DOHH2 (cell line): ENCODE data around the gene GNAT3.

ENCODE experiments used
- H3F3A ChIP-seq: fragments of 200-600 bp; sonication (generic), shearing (Covaris generic); 2 replicates; pipeline ENCODE4 v1.6.0; 2016; ENCODE audit warnings: antibody characterized with exemption, mild to moderate bottlenecking; ENCODE audit not compliant: control insufficient read depth, insufficient read depth
- H3K27ac ChIP-seq: fragments of 200-600 bp; sonication (generic); 2 replicates; pipeline ENCODE4 v1.5.1; 2014; ENCODE audit warnings: low read depth, mild to moderate bottlenecking, low read length, moderate library complexity
- H3K27me3 ChIP-seq: fragments of 200-600 bp; sonication (generic); 2 replicates; pipeline ENCODE4 v1.6.1; 2014; ENCODE audit warnings: mild to moderate bottlenecking, low read length, mixed read lengths; ENCODE audit not compliant: control insufficient read depth
- H3K36me3 ChIP-seq: fragments of 200-600 bp; sonication (generic); 2 replicates; pipeline ENCODE4 v1.6.1; 2014; ENCODE audit warnings: mild to moderate bottlenecking, low read length, moderate library complexity, mixed read lengths; ENCODE audit not compliant: control insufficient read depth
- H3K4me1 ChIP-seq: fragments of 200-600 bp; sonication (generic); 2 replicates; pipeline ENCODE4 v1.6.1; 2014; ENCODE audit warnings: mild to moderate bottlenecking, low read length, mixed read lengths; ENCODE audit not compliant: control insufficient read depth
- H3K4me2 ChIP-seq: fragments of 200-600 bp; sonication (generic); 2 replicates; pipeline ENCODE4 v1.6.0; 2014; ENCODE audit warnings: mild to moderate bottlenecking, low read length, moderate library complexity
- H3K4me3 ChIP-seq: fragments of 200-600 bp; sonication (generic); 2 replicates; pipeline ENCODE4 v1.5.1; 2014; ENCODE audit warnings: mild to moderate bottlenecking, low read length, mixed read lengths
- H3K79me2 ChIP-seq: fragments of 200-600 bp; sonication (generic); 2 replicates; pipeline ENCODE4 v1.6.1; 2014; ENCODE audit warnings: mild to moderate bottlenecking, low read length, mixed read lengths; ENCODE audit not compliant: control insufficient read depth
- H3K9me2 ChIP-seq: fragments of 200-600 bp; sonication (generic); replicated peaks from 2 replicates; pipeline ENCODE4 v1.6.1; 2014; ENCODE audit warnings: mild to moderate bottlenecking, low read length, mixed read lengths; ENCODE audit not compliant: control insufficient read depth
- H3K9me3 ChIP-seq: fragments of 200-600 bp; sonication (generic); 2 replicates; pipeline ENCODE4 v1.6.1; 2014; ENCODE audit warnings: antibody characterized with exemption, low read length, mixed read lengths; ENCODE audit not compliant: control insufficient read depth, insufficient read depth
- H4K20me1 ChIP-seq: fragments of 200-600 bp; sonication (generic); 2 replicates; pipeline ENCODE4 v1.6.0; 2014; ENCODE audit warnings: low read depth, mild to moderate bottlenecking, antibody characterized with exemption, low read length, moderate library complexity; ENCODE audit not compliant: control insufficient read depth, insufficient read depth
- EZH2phosphoT487 ChIP-seq: fragments of 200-600 bp; sonication (generic); IDR thresholded peaks from 2 replicates; pipeline ENCODE4 v1.6.1; 2017; ENCODE audit warnings: borderline replicate concordance, mild to moderate bottlenecking, antibody characterized with exemption, low read length, moderate library complexity, mixed read lengths
- TF ChIP-seq, protein P1 (sequence below): fragments of 200-600 bp; sonication (generic); IDR thresholded peaks from one replicate; pipeline ENCODE4 v1.5.1; 2014; ENCODE audit warnings: antibody characterized with exemption, mild to moderate bottlenecking, low read depth, low read length; ENCODE audit not compliant: poor library complexity, severe bottlenecking

GNAT3 gene

GRCh38 chr7:80478683-80479082 lies 33.2 kb downstream of the GNAT3 start:
- Histone ChIP-seq H3K36me3 (no peaks in the 10 kb centered on the region), H3K79me2 (no peaks in the 10 kb centered on the region), H3K4me2 (no peak overlapping the region), H3K4me1 (no peaks in the 10 kb centered on the region), H3F3A (no peaks in the 10 kb centered on the region), H3K9me2 (no peaks in the 10 kb centered on the region), H3K27me3 (no peaks in the 10 kb centered on the region), H3K27ac (no peak overlapping the region), H3K4me3 (no peak overlapping the region), H3K9me3 (no peaks in the 10 kb centered on the region), H4K20me1 (no peaks in the 10 kb centered on the region)
- TF ChIP-seq, protein P1, sequence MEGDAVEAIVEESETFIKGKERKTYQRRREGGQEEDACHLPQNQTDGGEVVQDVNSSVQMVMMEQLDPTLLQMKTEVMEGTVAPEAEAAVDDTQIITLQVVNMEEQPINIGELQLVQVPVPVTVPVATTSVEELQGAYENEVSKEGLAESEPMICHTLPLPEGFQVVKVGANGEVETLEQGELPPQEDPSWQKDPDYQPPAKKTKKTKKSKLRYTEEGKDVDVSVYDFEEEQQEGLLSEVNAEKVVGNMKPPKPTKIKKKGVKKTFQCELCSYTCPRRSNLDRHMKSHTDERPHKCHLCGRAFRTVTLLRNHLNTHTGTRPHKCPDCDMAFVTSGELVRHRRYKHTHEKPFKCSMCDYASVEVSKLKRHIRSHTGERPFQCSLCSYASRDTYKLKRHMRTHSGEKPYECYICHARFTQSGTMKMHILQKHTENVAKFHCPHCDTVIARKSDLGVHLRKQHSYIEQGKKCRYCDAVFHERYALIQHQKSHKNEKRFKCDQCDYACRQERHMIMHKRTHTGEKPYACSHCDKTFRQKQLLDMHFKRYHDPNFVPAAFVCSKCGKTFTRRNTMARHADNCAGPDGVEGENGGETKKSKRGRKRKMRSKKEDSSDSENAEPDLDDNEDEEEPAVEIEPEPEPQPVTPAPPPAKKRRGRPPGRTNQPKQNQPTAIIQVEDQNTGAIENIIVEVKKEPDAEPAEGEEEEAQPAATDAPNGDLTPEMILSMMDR, result no peak
- TF ChIP-seq EZH2phosphoT487, result no peak

DNA sequence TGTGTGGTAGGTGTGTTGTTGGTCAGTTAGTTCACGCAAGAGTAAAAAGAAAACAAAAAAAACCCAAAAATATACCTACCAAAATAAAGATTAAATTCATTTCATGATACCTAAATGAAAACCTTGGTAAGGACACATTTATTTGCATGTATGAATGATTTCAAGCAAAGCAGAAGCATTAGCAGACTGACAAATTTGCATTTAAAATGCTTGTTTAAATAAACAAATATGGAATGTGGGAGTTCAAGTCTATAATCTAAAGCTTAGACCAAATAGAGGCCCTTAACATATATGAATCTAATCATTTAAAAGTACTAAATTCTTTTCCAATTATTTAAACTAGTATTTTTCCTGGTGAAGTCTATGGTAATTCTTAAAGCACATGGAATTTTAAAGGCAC lies 35.8 kb downstream of the GNAT3 start:
- H3K9me3 ChIP-seq, result no peaks in the 10 kb centered on the region
- no peaks in the 10 kb centered on the region for H3K4me1 ChIP-seq
- H3F3A ChIP-seq, result no peaks in the 10 kb centered on the region
- no peak overlapping the region for H3K4me3 ChIP-seq
- no peak overlapping the region for H3K27ac ChIP-seq
- no peaks in the 10 kb centered on the region for H3K79me2 ChIP-seq
- no peaks in the 10 kb centered on the region for H3K27me3 ChIP-seq
- TF ChIP-seq, protein P1, result no peak
- TF ChIP-seq EZH2phosphoT487, result no peak
- H4K20me1 ChIP-seq, result no peaks in the 10 kb centered on the region
- no peaks in the 10 kb centered on the region for H3K9me2 ChIP-seq
- no peaks in the 10 kb centered on the region for H3K36me3 ChIP-seq
- H3K4me2 ChIP-seq, result no peak overlapping the region

DNA sequence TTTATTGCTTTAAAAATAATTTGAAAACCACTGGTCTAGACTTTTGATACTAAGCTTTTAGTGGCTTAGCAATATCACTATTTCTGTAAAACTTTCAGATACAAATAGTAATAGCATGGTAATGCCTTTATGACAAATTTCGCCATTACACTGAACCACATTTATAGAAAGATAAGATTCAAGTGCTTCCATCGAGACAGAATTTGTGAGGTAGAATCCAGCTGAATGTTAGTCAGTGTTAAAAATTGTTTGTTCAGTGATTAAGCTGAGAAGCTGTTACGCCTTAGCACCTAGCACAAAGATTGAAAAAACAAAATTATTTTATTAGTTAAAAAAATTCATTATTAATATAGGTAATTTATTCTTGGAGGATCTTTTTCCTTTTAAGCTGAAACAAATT lies 36.5 kb downstream of the GNAT3 start:
- H3K27ac ChIP-seq, result no peak overlapping the region
- H3K36me3 ChIP-seq, result no peaks in the 10 kb centered on the region
- H3K27me3 ChIP-seq, result no peaks in the 10 kb centered on the region
- H3K4me3 ChIP-seq, result no peak overlapping the region
- H3K79me2 ChIP-seq, result no peaks in the 10 kb centered on the region
- no peaks in the 10 kb centered on the region for H3K9me3 ChIP-seq
- TF ChIP-seq EZH2phosphoT487, result no peak
- TF ChIP-seq, protein P1, result no peak
- no peaks in the 10 kb centered on the region for H3F3A ChIP-seq
- no peaks in the 10 kb centered on the region for H3K9me2 ChIP-seq
- no peak overlapping the region for H3K4me2 ChIP-seq
- no peaks in the 10 kb centered on the region for H4K20me1 ChIP-seq
- no peaks in the 10 kb centered on the region for H3K4me1 ChIP-seq

DNA sequence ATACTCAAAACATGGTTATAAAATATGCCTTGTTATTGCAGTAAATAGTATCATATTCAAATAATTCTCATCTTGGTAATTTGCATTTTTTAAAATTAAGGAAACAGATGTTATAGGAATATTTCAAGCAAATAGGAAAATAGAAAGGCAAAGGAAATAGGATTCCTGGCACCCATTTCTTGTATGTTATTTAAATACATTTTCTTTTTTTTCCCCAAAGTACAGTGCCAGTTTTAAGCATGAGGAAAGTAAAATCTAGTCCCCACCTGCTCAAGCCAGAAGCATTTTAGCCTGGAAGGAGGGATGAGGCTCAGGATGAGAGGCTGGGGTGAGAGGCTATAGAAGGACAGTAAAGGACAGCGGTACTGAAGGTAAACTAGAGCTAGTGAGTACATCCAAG lies 38.1 kb downstream of the GNAT3 start:
- TF ChIP-seq, protein P1, result no peak
- no peak for TF ChIP-seq EZH2phosphoT487
- H4K20me1 ChIP-seq, result no peaks in the 10 kb centered on the region
- H3K4me2 ChIP-seq, result no peak overlapping the region
- H3K9me3 ChIP-seq, result no peaks in the 10 kb centered on the region
- H3K27ac ChIP-seq, result no peak overlapping the region
- H3K27me3 ChIP-seq, result no peaks in the 10 kb centered on the region
- no peak overlapping the region for H3K4me3 ChIP-seq
- no peaks in the 10 kb centered on the region for H3F3A ChIP-seq
- H3K9me2 ChIP-seq, result no peaks in the 10 kb centered on the region
- H3K4me1 ChIP-seq, result no peaks in the 10 kb centered on the region
- H3K36me3 ChIP-seq, result no peaks in the 10 kb centered on the region
- no peaks in the 10 kb centered on the region for H3K79me2 ChIP-seq
